ENCODE results near the gene KCNJ9. TPM values are rescaled to one million over a fixed set of nuclear protein-coding genes. Genes with fewer than 3 reads are reported as not detected.

The KCNJ9 gene
- total RNA-seq, 1 donor = not detected

DNA sequence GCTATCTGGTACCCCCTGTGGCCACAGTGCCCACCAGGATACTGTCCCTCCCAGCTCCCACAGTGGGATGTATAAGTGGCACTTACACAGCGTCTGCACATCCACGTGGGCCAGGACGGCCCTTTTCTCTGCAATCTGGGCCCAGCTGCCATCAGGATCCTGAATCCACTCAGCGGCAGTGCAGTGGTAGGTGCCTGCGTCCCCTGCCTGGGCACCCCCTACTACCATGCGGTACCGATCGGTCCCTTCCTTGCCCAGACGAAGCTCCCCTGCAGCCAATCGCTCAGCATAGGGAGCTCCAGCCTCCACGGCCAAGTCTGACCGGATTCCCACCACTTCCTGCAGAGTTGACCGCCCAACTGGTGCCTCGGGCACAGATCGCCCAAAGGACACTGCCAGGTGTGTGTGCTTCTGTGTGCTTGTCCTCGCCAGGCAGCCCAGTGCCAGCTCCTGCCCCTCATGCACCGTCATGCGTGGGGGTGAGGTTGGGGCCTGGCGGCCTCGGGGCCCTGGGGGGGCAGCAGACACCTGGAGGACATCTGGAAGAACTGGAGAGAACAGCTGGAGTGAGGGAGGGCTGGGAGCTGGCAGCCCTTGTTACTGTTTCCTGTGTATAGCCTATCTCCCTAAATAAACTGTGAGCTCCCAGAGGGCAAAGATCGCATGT, 12.4 kb downstream of the KCNJ9 start:
- Histone ChIP-seq H3K4me1 (ENCODE audit: insufficient read depth, low read length) (peaks cover 9% of the 10 kb centered on the region), H3K27me3 (ENCODE audit: insufficient read depth, low read length) (no peaks in the 10 kb centered on the region), H3K36me3 (ENCODE audit: insufficient read depth, low read length) (no peaks in the 10 kb centered on the region), H4K20me1 (ENCODE audit: insufficient read depth, low read length) (no peaks in the 10 kb centered on the region), H3K4me3 (ENCODE audit: insufficient read depth, low read length) (no peak overlapping the region), H3K27ac (ENCODE audit: low read depth, low read length) (no peak overlapping the region), H3K4me2 (ENCODE audit: insufficient read depth, low read length) (no peak overlapping the region), H3K79me2 (ENCODE audit: insufficient read depth, low read length) (no peaks in the 10 kb centered on the region), H3K9me3 (ENCODE audit: low read depth, low read length) (no peaks in the 10 kb centered on the region), H2AFZ (ENCODE audit: low read length) (no peak overlapping the region)
- DNase-seq (ENCODE audit: insufficient read length, low spot score, missing footprints) = peak; percentile 79
- TF ChIP-seq, protein P1, sequence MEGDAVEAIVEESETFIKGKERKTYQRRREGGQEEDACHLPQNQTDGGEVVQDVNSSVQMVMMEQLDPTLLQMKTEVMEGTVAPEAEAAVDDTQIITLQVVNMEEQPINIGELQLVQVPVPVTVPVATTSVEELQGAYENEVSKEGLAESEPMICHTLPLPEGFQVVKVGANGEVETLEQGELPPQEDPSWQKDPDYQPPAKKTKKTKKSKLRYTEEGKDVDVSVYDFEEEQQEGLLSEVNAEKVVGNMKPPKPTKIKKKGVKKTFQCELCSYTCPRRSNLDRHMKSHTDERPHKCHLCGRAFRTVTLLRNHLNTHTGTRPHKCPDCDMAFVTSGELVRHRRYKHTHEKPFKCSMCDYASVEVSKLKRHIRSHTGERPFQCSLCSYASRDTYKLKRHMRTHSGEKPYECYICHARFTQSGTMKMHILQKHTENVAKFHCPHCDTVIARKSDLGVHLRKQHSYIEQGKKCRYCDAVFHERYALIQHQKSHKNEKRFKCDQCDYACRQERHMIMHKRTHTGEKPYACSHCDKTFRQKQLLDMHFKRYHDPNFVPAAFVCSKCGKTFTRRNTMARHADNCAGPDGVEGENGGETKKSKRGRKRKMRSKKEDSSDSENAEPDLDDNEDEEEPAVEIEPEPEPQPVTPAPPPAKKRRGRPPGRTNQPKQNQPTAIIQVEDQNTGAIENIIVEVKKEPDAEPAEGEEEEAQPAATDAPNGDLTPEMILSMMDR (IDR thresholded peaks at IDR 0.05; ENCODE audit: extremely low read depth, low read depth, low read length) = no peak

DNA sequence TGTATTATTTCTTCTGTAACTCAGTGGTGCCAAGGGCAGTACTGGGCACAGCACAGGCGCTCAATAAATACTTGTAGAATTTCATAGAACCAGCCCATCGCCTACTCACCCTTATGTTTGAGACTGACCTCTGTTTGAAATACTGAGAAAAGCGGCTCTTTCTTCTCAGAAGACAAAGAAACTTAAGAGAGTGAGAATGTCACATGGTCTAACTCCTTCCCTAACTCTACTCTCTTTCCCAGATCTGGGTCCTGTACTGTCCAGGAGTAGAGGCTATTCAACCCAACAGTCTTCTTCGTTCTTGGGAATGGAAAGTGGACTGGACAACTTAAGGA, 12.9 kb downstream of the KCNJ9 start:
- TF ChIP-seq, protein P1 (IDR thresholded peaks at IDR 0.05; ENCODE audit: extremely low read depth, low read depth, low read length) = no peak
- no peak overlapping the region for H3K4me3 ChIP-seq (ENCODE audit: insufficient read depth, low read length)
- H3K79me2 ChIP-seq (ENCODE audit: insufficient read depth, low read length) = no peaks in the 10 kb centered on the region
- H3K4me1 ChIP-seq (ENCODE audit: insufficient read depth, low read length) = peaks cover 12% of the 10 kb centered on the region
- H4K20me1 ChIP-seq (ENCODE audit: insufficient read depth, low read length) = no peaks in the 10 kb centered on the region
- H3K27ac ChIP-seq (ENCODE audit: low read depth, low read length) = no peak overlapping the region
- no peaks in the 10 kb centered on the region for H3K36me3 ChIP-seq (ENCODE audit: insufficient read depth, low read length)
- DNase-seq (ENCODE audit: insufficient read length, low spot score, missing footprints) = peak; percentile 56
- H3K27me3 ChIP-seq (ENCODE audit: insufficient read depth, low read length) = no peaks in the 10 kb centered on the region
- no peaks in the 10 kb centered on the region for H3K9me3 ChIP-seq (ENCODE audit: low read depth, low read length)
- H2AFZ ChIP-seq (ENCODE audit: low read length) = no peak overlapping the region
- H3K4me2 ChIP-seq (ENCODE audit: insufficient read depth, low read length) = no peak overlapping the region

DNA sequence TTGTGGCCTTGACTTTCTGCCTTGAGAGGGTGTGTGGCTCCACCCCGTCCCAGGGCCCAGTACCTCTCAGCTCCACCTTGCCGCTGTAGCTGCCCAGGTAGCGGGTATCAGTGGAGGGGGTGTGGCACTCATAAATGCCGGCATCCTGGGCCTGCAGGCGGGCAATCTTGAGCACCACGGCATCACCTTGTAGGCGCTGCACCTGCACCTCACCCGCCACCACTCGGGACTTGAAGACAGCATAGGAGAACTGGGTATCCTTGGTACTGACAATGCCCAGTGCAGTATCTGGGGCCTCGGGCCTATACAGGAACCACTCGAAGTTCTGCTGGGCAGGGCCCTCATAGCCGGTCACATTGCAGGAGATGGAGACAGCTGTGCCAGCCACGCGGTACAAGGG, 13.5 kb downstream of the KCNJ9 start:
- Histone ChIP-seq H3K27me3 (ENCODE audit: insufficient read depth, low read length) (no peaks in the 10 kb centered on the region), H3K4me3 (ENCODE audit: insufficient read depth, low read length) (no peak overlapping the region), H3K79me2 (ENCODE audit: insufficient read depth, low read length) (no peaks in the 10 kb centered on the region), H3K4me1 (ENCODE audit: insufficient read depth, low read length) (peaks cover 12% of the 10 kb centered on the region), H4K20me1 (ENCODE audit: insufficient read depth, low read length) (no peaks in the 10 kb centered on the region), H2AFZ (ENCODE audit: low read length) (no peak overlapping the region), H3K36me3 (ENCODE audit: insufficient read depth, low read length) (no peaks in the 10 kb centered on the region), H3K27ac (ENCODE audit: low read depth, low read length) (no peak overlapping the region), H3K4me2 (ENCODE audit: insufficient read depth, low read length) (no peak overlapping the region), H3K9me3 (ENCODE audit: low read depth, low read length) (no peaks in the 10 kb centered on the region)
- TF ChIP-seq, protein P1 (IDR thresholded peaks at IDR 0.05; ENCODE audit: extremely low read depth, low read depth, low read length) = no peak
- DNase-seq (ENCODE audit: insufficient read length, low spot score, missing footprints) = no peak

DNA sequence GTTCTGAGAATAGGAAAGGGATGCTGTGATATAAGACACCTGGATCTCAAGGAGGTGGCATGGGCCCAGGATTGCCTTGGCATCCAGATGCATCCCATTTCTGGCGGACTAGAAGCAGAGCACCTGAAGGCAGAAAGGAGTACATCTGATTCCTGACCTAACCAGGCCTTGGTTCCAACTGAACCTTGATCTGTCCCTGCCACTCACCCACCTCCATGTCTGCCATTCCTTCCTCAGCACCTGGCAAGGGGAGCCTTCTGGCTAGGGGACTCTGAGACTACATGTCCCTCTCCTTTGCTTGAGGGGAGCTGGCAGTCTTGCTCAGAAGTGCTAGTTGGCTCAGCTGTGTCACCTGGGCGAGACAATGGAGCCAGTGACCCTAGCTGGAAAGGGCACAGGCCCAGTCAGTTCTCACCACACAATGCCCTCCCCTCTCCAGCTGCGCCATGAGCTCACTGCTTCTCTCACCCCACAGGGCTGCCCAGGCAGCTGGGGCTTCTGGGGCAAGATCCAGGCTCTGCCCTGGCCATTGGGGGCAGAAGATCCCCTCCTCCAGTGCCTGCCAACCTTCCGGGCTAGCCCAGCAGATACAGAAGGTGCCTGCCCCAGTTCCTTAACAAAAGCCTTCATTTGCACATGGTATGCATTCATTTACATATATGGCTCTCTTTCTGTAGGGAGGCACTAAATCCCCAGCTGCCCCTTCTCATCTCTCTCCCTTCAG, 14.2 kb downstream of the KCNJ9 start:
- Histone ChIP-seq H4K20me1 (ENCODE audit: insufficient read depth, low read length) (no peaks in the 10 kb centered on the region), H3K4me2 (ENCODE audit: insufficient read depth, low read length) (no peak overlapping the region), H3K4me3 (ENCODE audit: insufficient read depth, low read length) (no peak overlapping the region), H3K27me3 (ENCODE audit: insufficient read depth, low read length) (no peaks in the 10 kb centered on the region), H3K9me3 (ENCODE audit: low read depth, low read length) (no peaks in the 10 kb centered on the region), H3K79me2 (ENCODE audit: insufficient read depth, low read length) (no peaks in the 10 kb centered on the region), H2AFZ (ENCODE audit: low read length) (no peak overlapping the region), H3K27ac (ENCODE audit: low read depth, low read length) (no peak overlapping the region), H3K4me1 (ENCODE audit: insufficient read depth, low read length) (peaks cover 12% of the 10 kb centered on the region), H3K36me3 (ENCODE audit: insufficient read depth, low read length) (no peaks in the 10 kb centered on the region)
- TF ChIP-seq, protein P1 (IDR thresholded peaks at IDR 0.05; ENCODE audit: extremely low read depth, low read depth, low read length) = no peak
- peak; percentile 77 for DNase-seq (ENCODE audit: insufficient read length, low spot score, missing footprints)

Data from osteoblast (primary cell).